Common myeloid progenitor, CD34-positive (primary cell): Measurements from ENCODE around the gene TMEM35A.
A peak's percentile ranks its signal among the peaks of the same experiment; 100 is the strongest.

Source experiments
- CTCF ChIA-PET: fragments of 350-600 bp; sonication (Branson Sonifier 250); formaldehyde crosslinking; loops from one replicate; lab custom pipeline; 2021; ENCODE audit warnings: antibody characterized with exemption; lab: Charles Lee
- POLR2A ChIA-PET: fragments of 350-600 bp; sonication (Branson Sonifier 250); formaldehyde crosslinking; loops from one replicate; lab custom pipeline; 2021; ENCODE audit warnings: antibody characterized with exemption; lab: Charles Lee
- DNase-seq, 3 donors: peaks; one replicate each; pipeline versions ENCODE4 v3.0.0 to v3.0.0-alpha.2; 2013
- H3K27ac ChIP-seq, 2 experiments: 1 replicate in 1 of 2; 2 replicates in 1 of 2; pipeline ENCODE4 v1.7.0; 2013; ENCODE audit warnings: inconsistent platforms in 2 of 2, low read length in 2 of 2, mild to moderate bottlenecking in 2 of 2, low read depth in 1 of 2, moderate library complexity in 1 of 2; ENCODE audit not compliant: severe bottlenecking in 2 of 2, insufficient read depth in 1 of 2, poor library complexity in 1 of 2
- H3K27me3 ChIP-seq, 5 experiments: replicated peaks in 2 of 5; 1 replicate in 3 of 5; 2 replicates in 2 of 5; pipeline versions ENCODE4 v1.6.1 to v1.7.0; 2013; ENCODE audit warnings: low read length in 4 of 5, mild to moderate bottlenecking in 2 of 5, moderate library complexity in 2 of 5, inconsistent platforms in 1 of 5; ENCODE audit not compliant: insufficient read depth in 5 of 5, control insufficient read depth in 4 of 5
- H3K36me3 ChIP-seq, 4 experiments: 1 replicate in 2 of 4; 2 replicates in 2 of 4; pipeline versions ENCODE4 v1.6.1 to v1.7.0; 2013; ENCODE audit warnings: low read length in 3 of 4, control low read depth in 1 of 4, mild to moderate bottlenecking in 1 of 4; ENCODE audit not compliant: control insufficient read depth in 4 of 4, insufficient read depth in 4 of 4
- H3K4me1 ChIP-seq, 4 experiments: 1 replicate in 3 of 4; 2 replicates in 1 of 4; pipeline versions ENCODE4 v1.6.1 to v1.7.1; 2013; ENCODE audit warnings: low read length in 3 of 4, mild to moderate bottlenecking in 3 of 4, control low read depth in 1 of 4, inconsistent platforms in 1 of 4, moderate library complexity in 1 of 4; ENCODE audit not compliant: control insufficient read depth in 4 of 4, insufficient read depth in 4 of 4; ENCODE audit errors: control extremely low read depth in 1 of 4
- H3K4me3 ChIP-seq, 7 experiments: 1 replicate in 4 of 7; 2 replicates in 3 of 7; pipeline versions ENCODE4 v1.5.1 to v1.7.0; 2013; ENCODE audit warnings: mild to moderate bottlenecking in 7 of 7, low read length in 6 of 7, moderate library complexity in 6 of 7, inconsistent platforms in 2 of 7, low read depth in 2 of 7, control low read depth in 1 of 7; ENCODE audit not compliant: insufficient read depth in 4 of 7, control insufficient read depth in 1 of 7; ENCODE audit errors: extremely low read depth in 1 of 7
- H3K9me3 ChIP-seq, 5 experiments: 1 replicate in 4 of 5; 2 replicates in 1 of 5; pipeline versions ENCODE4 v1.6.1 to v1.7.1; 2013; ENCODE audit warnings: low read length in 4 of 5, mild to moderate bottlenecking in 2 of 5, inconsistent platforms in 1 of 5, low read depth in 1 of 5, moderate library complexity in 1 of 5; ENCODE audit not compliant: control insufficient read depth in 4 of 5, insufficient read depth in 2 of 5; ENCODE audit errors: control extremely low read depth in 1 of 5
- WGBS: methylation state at CpG from one replicate; pipeline ENCODE4 v1.1.5; 2013; ENCODE audit not compliant: insufficient coverage; 5-methylcytosine and 5-hydroxymethylcytosine counted together

TMEM35A gene

DNA sequence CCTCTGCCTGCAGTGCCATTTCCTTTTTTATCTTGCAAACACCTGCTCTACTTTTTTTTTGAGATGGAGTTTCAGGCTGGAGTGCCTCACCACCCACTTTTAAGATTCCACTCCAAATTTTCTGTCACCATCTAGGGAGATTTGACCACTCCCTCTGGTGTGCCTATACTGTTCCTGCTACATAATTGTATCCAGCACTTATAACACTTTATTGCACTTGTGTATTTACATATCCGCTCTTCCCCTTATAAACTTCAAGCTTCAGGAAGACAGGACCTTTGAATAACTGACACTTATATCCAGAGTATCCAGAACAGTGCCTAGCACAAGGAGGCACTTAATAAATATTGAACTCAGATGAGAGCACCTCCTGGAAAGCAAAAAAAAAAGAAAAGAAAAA, 13.1 kb downstream of the TMEM35A start:
- ChIA-PET CTCF (no interaction called here), POLR2A (interaction anchor here (0.6 kb wide), 1 partner anchor 324 kb away, joined by 3 read pairs; no protein-coding TSS in a partner anchor)
- no peaks in the 10 kb centered on the region for H3K9me3 ChIP-seq
- H3K4me1 ChIP-seq = no peaks in the 10 kb centered on the region
- H3K36me3 ChIP-seq = no peaks in the 10 kb centered on the region
- no peak overlapping the region for H3K27ac ChIP-seq
- H3K27me3 ChIP-seq = no peaks in the 10 kb centered on the region
- DNase-seq = no peak
- H3K4me3 ChIP-seq = no peak overlapping the region
- no CpG with 5 or more reads among the region's 1 CpG for WGBS

DNA sequence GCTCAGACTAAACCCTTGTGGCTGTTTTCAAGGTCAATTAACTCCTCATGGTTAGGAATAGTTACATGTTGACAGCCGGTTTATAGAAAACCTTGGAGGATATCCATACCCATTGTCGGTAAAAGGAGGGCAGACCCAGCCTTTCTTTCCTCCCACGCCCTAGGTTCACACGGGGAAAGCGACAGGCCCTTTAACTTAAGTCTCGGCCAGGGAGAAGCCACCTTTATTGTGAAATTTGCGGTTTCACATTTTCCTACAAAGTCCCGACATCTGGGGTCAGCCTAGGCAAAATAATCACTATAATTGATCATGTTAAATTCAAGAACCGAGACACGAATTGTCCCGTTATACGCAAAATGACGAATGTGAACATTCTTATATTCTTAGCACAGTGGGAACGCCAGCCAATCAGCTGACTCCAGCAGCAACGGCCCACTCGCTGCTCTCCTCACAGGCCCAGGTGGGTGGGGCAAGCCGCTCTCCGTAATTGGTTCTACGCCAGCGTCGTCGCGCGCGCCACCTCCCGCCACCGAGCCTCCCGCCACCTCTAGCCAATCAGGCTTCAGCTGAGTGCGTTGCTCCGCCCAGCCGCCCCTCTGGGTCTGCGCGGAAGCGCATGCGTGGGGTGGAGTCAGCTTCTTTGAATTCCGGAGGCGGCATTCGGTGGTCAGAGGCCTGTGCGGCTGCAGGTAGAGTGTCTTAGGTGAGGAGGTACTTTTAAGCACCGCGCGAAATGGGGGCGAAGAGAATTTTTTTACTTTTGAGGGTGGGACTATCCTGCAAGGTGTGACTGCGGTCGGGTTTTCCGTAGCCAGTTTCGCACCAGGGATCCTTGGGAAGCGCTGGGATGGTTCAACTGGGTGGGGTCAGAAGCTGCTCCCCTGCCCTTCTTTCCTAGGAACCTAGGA, 19.1 kb downstream of the TMEM35A start, which contains the start of gene CENPI:
Gene CENPI (plus strand): TSS at position 659 of the 908 bp plus-strand sequence. CDS start 2,867 bp downstream, outside the sequence.
- H3K4me3 ChIP-seq = peak within 1 kb of the TSS; percentile 17 to 85 (median 73)
- H3K27me3 ChIP-seq = no peaks in the 10 kb centered on the region
- CTCF ChIA-PET = interaction anchor here (0.8 kb wide), 1 partner anchor 40 kb away, joined by 3 read pairs; no protein-coding TSS in a partner anchor
- H3K9me3 ChIP-seq = no peaks in the 10 kb centered on the region
- peak within 1 kb of the TSS; percentile 76 to 92 for H3K27ac ChIP-seq
- peak; percentile 91 to 96 (median 95) for DNase-seq
- POLR2A ChIA-PET = no interaction called here
- WGBS = 36% methylated on average over 41 of the region's 48 CpGs
- peaks cover 0 to 4% (median 0%) of the 10 kb centered on the region in 4 experiments for H3K36me3 ChIP-seq
- peaks cover 0 to 11% (median 4%) of the 10 kb centered on the region in 4 experiments for H3K4me1 ChIP-seq

DNA sequence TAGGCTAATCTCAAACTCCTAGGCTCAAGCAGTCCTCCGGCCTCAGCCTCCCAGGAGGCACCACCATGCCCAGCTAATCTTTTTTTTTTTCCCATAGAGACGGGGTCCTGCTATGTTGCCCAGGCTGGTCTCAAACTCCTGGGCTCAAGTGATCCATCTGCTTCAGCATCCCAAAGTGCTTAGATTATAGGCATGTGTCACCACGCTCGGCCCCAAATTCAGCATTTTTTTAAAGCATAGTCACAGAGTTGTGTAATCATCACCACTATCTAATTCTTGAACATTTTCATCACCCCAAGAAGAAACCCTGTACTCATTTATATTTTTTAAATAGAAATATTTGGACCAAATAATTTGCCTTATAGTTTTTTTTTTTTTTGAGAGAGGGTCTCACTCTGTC, 29.6 kb downstream of the TMEM35A start:
- peaks cover 0 to 5% (median 2%) of the 10 kb centered on the region in 4 experiments for H3K36me3 ChIP-seq
- DNase-seq = no peak
- no peaks in the 10 kb centered on the region for H3K27me3 ChIP-seq
- H3K27ac ChIP-seq = no peak overlapping the region
- POLR2A ChIA-PET = no interaction called here
- H3K4me3 ChIP-seq = no peak overlapping the region
- H3K4me1 ChIP-seq = no peaks in the 10 kb centered on the region
- H3K9me3 ChIP-seq = no peaks in the 10 kb centered on the region
- CTCF ChIA-PET = no interaction called here
- WGBS = 94% methylated on average over 2 of the region's 4 CpGs

DNA sequence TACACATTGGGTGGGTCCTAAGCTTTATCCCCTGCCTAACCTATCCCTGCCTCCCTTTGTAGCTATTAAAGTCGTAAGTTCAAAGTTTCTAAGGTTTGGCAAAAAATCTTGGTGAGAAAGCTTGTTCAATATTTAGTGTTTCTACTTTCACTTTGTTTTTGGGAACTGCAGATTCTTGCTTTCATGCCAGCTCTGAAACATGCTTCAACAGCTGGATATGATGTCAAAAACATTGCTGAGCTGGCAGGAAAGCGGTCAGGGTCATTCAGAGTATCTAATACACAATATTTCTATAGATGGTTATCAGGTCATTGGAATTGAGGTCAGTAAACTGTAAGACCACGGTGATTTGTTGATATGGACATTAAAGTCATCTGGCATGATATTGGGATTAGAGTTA, 39.0 kb downstream of the TMEM35A start:
- 67% methylated on average over 1 of the region's 3 CpGs for WGBS
- POLR2A ChIA-PET = no interaction called here
- H3K9me3 ChIP-seq = no peaks in the 10 kb centered on the region

DNA sequence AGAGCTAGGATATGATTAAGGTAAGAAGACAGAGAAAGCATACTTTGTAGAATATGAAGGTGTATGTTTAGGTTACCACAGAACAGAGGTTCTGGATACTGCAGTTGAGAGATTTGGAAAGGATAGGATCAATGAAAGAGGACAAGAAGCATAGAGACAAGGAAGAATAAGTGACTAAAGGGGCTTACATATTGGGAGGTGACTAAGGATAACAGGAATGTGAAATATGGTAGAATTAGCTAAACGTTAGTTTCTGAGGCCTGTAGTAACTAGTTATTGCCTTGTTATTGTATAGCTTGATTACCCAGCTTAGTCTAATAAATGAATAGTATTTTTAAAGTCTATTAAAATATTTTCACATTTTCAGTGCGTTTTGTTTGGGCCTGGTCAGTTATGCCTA, 57.6 kb downstream of the TMEM35A start:
- peaks cover 0 to 20% (median 2%) of the 10 kb centered on the region in 4 experiments for H3K36me3 ChIP-seq
- H3K9me3 ChIP-seq = no peaks in the 10 kb centered on the region
- no peak overlapping the region for H3K27ac ChIP-seq
- CTCF ChIA-PET = no interaction called here
- no peaks in the 10 kb centered on the region for H3K4me1 ChIP-seq
- POLR2A ChIA-PET = no interaction called here
- DNase-seq = no peak
- H3K27me3 ChIP-seq = no peaks in the 10 kb centered on the region
- WGBS = no CpG with 5 or more reads among the region's 2 CpGs
- no peak overlapping the region for H3K4me3 ChIP-seq

More for the DNA sequence above, 39.0 kb downstream of the TMEM35A start:
- DNase-seq = no peak
- peaks cover 0 to 13% (median 4%) of the 10 kb centered on the region in 4 experiments for H3K36me3 ChIP-seq
- H3K27ac ChIP-seq = no peak overlapping the region
- CTCF ChIA-PET = no interaction called here
- H3K27me3 ChIP-seq = no peaks in the 10 kb centered on the region
- H3K4me1 ChIP-seq = no peaks in the 10 kb centered on the region
- no peak overlapping the region for H3K4me3 ChIP-seq
